NOMO-1 (cell line): ENCODE measurements around the gene RTL5.

ENCODE experiments used
- DNase-seq, 2 experiments: peaks; one replicate each; lab custom pipeline; 2025; ENCODE audit not compliant: unreplicated experiment in 2 of 2; lab: John Stamatoyannopoulos, UW

Gene RTL5

DNA sequence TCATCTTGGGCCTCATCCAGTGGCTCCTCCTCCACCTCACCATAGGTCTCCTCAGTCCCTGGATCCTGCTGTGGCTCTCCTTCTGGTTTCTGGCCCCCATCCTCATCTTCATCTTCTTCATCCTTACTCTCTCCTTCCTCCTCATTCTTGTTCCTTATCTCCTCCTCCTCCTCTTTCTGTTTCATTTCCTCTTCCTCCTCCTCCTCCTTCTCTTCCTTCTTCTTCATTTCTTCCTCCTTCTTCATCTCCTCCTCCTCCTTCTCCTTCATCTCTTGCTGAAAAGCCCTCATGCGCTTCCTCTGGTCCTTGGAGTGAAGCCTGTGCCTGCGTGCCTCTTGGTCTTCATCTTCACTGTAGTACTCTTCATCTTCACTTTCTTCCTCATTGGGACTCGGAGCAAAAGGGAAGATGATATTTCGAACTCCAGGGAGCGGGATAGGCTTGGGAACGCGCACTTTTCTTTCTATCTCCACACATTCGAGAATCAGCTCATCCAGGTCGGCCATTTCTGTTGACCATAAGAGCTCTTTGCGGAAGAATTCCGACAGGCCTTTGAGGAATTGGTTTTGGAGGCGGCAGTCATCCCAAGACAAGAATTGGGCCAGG, 1.5 kb downstream of the RTL5 start:
- DNase-seq: no peak

DNA sequence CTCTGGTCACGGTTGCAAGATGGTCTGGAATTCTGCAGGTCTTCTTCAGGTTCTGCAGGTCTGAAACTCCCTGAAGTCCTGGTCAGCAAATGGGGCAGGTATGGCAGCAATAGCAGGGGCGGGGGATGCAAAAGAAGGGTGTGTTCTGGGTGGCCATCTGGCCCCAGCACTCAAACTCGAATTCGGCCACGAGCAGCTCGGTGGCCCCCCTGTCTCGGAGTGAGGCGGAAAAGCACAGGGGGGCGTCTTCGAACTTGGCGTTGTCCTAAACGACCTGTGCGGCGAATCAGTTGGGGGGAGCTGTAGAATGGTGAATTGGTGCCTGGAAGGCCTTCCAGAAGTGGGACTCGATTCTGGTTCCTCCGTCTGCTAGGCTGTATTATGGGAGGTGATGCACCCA, 2.1 kb downstream of the RTL5 start:
- DNase-seq: no peak

DNA sequence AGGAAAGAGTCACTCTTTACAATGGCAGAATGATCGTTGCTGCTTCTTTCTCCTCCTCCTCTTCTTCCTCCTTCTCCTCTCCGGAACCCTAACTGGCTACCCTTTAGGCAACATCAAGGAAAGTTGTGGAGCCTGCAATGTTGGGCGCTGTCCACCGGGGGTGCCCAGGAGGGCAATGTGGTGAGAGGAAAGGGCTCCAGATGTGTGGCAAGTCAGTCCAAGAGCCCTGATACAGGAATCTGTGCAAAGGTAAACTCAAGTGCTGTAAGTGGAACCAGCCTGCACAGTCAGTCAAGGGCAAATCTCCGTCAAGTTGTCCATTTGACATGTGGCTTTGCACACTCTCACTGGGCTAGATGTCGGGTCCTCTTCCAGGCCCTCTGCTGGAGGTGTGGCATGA, 2.8 kb downstream of the RTL5 start:
- no peak for DNase-seq

DNA sequence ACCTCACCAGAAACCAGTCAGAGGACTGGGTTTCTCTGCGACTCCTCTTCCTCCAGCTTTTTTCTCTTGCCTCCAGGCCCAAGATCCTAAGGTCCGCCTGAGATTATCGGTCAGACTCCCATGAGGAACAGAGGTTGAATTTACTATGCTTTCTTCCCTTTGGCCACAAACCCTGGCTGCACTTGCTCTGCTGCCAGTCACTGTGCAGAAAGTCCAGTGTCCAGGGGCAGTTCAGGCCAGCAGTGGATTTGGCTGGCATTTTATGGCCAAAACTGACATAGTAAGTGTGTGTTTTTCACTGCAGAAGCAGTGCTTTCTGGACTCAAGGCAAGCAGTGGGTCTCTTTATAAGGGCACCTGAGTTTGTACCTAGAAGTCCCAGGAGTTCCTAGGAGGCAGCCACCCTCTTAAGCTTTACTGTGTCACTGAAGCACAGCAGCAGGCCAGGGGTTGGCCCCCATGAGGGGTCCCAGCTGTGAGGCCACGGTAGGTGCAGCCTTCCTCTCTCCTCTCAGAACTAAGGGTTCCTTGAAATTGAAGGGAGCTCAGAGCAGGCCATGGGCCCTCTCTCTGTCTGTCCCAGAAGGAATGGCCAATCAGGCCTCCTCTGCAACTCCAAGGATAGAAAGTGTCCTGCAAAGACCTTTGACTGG, 3.4 kb downstream of the RTL5 start:
- no peak for DNase-seq

DNA sequence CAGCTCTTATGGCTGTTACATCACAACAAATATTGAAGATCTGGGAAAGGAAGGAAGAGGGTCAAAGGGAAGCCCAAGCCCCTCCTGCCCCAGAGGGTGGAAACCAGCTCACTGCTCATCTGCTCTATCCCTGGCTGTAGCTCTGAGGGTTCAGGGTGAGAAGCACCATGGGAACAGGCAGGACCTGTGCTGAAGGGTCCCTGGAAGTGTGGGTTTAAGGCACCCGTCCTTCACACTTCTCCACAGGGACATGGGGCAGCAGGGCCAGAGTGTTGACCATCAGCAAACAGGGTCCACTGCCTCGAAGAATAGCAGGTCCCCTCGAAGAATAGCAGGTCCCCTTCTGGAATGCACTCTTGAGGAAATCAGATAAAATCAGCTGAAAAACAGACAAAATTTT, 4.4 kb downstream of the RTL5 start:
- DNase-seq: no peak

DNA sequence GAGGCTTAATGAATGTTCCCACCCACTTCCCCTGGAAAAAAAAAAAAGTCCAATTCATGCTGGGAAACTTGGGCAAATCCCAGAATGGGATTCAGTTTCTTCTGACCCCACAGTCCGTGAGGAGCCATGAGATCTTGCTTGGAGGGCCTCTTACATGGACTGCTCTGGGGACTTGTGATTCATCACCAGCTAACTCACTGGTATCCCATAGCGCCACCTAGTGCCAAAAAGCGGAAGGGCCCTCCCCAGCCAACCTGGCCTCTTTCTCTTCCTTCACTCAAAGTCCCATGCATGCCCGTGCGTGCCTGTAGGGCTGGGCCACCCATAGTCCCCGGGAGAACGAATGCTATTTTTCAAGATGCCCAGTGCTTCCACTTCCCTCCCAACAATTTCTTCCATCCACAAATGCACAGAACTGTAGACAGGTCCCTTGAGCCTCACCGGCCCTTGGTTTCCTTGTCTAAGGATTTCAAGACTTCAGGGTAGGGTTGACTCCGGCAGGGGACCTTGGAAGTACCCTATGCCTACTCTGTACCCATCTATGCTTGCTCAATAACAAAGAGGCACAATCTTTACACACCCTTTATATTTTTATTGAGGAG, 5.1 kb downstream of the RTL5 start:
- DNase-seq: peak; percentile 65 to 66

DNA sequence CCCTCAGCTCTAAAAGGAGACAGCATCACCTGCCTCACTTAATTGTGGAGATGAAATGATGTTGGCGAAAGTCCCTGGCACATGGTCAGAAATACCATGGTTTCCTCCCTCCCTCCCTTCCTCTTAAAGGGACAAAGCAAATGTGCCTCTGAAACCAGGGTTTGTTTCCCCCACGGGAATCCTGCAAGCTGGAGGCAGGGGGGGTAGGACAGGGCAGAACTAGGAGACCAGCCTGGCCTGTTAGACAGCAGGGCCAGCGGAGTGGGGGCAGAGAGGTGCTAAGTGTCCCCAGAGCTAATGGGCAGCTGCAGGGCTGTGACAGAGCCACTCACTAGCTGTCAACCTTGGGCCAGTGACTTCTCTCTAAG, 5.7 kb downstream of the RTL5 start:
- no peak for DNase-seq

DNA sequence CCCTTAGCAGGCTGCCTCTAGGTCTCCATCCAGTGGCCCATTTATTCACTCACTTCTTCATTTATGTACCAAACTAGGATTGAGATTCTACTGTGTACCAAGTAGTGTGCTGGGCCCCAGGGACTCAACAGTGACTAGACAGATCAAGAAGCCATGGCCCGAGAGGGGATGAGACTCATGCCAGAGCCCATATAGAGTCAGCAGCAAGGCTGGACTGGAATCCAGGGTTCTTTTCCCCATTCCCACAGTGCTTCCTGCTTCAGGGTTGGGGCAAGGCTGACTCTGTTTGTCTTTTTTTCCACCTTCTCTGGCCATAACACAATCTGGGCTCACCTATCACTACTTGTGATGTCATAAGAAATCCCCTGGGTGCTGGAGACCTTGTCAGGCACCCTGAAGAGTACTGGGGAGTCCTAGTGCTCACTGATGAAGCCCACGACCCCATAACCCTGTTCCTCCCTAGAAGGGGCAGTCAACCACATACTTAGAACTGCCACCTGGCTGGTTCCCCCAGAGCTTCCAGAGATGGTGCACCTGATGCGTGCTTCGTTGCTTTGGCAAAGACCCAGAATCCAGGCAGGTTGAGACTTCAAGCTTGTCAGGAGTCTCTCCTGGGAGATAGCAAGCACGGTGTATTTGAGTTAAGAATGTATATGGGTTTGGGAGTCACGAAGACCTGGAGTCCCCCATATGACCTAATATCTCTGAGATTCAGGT, 6.2 kb downstream of the RTL5 start:
- DNase-seq: no peak

DNA sequence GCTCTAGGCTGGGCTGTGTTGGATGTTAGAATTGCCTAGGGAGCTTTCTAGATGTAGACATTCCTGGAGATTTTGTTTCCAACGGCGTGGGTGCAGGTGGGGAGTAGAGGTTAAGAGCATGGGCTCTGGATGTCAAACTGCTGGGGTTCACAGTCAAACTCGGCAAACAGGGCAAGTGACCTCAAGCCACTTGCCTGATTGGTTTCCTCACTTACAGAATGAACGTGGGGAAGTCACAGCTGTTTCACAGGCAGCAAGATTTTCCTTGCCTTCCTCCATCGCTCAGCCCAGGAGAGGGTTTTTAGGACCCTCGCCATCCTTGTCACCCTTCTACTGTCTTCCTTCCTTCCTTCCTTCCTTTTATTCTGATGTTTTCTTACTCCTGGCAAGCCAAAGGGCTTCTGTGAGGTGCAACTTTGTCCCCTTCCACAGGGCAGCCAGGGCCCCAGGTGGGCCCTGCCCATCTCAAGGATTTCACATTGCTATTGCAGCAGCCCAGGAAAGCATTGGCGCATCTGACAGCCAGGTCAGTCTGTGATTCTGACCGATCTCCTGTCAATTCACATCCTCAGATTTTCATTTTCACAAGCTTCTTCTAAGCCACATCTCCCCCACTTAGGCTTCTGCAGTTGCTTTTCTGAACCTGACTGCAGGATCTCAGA, 7.0 kb downstream of the RTL5 start:
- no peak for DNase-seq

DNA sequence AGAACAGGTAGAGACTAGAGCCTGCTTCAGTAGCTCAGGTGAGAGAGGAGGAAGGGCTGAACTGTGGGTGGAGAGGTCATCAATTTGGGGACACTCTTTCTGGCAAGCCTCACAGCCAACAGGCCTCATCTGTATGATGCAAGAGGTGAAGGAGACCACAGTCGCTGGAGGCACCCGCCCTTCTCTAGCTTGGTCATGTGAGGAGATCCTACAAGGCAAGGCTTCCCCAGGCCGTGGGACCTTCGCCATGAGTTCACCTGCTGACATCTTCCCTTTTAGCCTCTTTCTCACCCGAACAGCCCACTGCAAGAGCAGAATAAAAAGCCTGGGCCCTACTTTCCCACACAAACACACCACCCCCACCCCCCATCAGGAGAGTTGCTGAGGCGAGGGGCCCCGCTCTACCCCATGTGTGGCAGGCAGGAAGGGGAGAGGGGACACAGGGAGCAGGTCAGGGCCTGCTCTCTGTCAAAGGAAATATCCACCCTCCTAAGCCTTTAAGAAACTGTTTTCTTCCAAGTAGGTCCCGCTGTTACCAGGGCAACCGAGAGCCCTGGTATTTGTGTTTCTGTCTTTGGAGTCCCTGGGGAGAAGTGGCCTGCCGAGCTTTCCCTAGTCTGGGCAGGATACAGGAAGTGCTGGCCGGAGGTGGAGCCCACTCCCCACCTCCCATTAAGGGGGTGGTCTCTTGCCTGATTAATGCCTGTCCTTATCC, 8.1 kb downstream of the RTL5 start:
- DNase-seq: peak; percentile 39 to 66

DNA sequence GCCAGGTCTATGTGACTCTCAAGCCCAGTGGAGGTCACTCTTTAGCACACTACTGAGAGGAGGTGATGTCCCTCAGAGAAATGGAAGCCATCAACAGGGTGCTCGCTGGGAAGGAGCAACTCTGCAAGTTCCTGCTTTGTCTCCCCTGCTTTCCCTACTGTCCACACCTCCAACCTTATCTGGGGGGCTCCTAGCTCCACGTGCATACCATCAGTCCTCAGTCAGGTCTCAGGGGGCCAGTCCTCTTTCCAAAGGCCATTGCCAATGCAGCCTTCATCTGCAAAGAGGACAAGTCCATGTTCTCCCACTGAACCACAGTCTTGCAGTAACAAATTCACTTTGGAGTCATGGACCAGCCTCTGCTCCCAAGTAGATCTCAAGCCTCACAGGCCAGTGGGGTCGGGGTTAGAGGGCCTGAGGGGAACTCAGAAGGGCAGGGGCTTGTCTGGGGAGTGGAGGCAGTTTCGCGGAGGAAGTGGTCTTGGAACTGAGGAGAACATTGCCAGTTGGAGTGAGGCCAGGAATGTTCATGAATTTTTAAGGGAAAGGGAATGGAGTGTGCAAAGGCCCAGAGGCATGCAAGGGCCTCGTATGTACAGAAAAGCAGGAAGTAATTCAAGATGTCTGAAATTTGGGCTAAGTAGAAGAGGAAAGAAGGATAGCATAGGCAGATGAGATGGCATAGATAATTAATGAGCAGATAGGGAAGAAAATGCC, 8.9 kb downstream of the RTL5 start:
- no peak for DNase-seq

DNA sequence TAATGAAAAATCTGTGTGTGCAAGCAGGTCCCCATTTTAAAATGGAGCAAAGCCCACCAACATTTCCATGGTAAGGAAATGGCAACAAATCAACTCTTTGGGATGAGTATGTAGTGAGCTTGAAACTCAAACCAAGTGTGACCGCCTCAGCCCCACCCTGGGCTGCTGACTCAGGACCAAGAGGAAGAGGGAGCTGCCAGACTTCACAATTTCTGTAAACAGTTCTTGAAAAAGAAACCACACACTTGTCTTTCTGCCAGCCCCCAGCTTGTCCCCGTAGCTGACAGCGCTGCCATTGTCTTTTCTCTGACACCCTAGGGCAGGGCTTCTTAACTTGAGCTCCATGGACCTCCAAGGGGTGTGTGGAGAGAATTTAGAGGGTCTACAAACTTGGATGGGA, 10.3 kb downstream of the RTL5 start:
- DNase-seq: peak; percentile 38 to 55

DNA sequence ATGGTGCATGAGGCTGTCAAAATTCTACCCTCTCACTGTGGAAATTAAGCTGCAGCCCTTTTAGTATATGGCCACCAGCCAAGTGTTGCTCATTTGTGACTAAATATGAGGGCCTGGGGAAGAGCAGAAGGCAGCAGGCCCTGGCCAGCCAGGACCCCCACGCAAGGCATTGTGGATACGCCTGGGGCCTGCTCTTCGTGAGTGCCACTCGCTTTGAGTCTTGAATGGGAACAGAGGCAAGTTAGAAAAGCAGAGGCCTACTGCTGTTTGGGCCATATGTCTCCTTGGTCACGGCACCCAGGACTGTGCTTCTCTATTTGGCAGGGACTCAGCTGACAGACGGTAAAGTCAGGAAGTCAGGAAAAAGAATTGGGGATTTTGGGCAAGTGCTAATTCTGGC, 10.9 kb downstream of the RTL5 start:
- no peak for DNase-seq

DNA sequence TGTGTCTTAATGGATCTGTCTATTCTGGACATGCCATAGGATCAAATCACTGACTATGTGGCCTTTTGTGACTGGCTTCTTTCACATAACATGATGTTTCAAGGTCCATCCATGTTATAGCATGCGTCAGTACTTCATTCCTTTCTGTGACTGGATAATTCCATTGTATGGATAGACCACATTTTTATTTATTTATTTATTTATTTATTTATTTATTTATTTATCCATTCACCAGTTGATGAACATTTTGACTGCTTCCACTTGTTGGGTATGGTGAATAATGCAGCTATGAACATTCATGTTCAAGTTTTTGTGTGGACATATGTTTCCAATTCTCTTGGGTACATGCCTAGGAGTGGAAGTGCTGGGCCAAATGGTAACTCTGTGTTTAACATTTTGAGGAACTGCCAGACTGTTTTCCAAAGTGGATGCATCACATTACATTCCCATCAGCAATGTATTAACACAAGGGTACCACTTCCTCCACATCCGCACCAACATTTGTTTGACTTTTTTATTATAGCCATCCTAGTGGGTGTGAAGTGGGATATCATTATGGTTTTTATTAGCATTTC, 14.0 kb downstream of the RTL5 start:
- no peak for DNase-seq

DNA sequence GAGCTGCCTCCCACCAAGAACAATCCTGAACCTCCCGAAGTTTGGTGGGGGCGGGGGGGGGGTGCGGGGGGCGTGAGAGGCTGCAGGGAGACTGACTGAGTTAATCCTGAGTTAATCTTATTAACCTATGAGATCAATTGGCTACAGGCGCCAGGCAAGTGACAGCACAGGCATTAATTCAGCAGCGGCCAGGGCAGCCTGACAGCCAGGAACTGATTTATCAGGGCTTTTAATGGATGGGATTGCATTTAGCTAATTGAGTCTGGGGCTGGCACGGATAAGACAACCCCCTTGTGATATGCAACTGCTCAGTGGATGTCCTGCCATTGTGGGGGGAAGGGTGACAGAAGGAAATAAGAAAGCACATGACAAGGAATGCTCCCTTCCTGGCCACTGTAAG, 16.3 kb downstream of the RTL5 start:
- DNase-seq: no peak

DNA sequence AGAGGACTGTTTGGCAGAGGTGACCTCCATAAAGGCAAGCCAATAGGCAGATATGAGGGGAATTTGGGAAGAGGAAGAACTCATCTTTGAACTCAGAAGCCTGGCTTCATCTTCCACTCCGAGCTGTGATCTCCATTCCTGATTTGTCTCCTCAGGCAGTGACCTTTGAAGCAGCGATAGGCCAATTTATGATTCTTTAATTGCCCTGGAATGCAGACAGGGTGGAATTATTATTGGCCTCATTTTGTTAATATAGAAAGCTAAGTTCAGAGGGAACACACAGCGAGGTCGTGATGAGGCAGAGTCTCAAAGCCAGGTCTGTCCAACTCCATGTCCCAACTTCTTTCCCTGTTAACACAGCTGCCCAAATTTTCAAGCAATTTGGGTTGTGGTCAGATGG, 16.9 kb downstream of the RTL5 start:
- DNase-seq: no peak

DNA sequence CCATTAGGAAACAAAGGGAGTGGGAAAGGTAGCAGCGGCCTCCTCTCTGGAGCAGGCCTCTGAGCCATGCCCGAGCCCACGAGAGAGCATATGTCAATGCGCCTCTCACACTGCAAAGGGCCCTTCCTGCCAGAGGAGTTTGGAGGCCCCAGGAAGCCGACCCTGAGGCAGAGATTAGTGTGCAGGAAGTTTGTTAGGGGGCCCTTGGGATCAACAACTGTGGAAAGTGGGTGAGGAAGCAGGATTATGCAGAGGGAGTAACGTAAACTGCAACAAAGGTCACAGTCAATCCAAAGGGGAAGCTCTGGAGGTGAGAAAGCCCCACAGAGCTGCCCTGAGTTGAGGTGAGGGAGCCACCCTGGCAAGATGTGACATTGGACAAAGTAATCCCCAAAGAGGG, 17.4 kb downstream of the RTL5 start:
- DNase-seq: no peak

DNA sequence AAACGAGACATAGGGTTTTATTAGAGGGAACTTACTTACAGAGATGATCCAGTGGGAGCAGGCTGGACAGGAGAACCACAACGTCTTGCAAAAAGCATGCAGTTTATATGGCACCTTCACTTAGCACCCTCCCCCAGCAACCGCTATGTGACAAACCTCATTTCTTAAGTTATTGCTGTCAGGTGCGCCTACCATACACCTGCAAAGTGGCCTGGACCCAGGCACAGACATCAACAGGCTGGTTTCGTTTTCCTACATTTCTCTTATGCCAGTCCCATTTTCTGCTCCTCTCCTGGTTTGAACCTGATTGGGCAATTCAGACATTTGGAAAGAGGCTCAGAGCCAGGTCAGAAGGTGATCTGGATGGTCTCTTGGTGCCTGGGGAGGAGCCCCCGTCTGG, 18.3 kb downstream of the RTL5 start:
- no peak for DNase-seq

DNA sequence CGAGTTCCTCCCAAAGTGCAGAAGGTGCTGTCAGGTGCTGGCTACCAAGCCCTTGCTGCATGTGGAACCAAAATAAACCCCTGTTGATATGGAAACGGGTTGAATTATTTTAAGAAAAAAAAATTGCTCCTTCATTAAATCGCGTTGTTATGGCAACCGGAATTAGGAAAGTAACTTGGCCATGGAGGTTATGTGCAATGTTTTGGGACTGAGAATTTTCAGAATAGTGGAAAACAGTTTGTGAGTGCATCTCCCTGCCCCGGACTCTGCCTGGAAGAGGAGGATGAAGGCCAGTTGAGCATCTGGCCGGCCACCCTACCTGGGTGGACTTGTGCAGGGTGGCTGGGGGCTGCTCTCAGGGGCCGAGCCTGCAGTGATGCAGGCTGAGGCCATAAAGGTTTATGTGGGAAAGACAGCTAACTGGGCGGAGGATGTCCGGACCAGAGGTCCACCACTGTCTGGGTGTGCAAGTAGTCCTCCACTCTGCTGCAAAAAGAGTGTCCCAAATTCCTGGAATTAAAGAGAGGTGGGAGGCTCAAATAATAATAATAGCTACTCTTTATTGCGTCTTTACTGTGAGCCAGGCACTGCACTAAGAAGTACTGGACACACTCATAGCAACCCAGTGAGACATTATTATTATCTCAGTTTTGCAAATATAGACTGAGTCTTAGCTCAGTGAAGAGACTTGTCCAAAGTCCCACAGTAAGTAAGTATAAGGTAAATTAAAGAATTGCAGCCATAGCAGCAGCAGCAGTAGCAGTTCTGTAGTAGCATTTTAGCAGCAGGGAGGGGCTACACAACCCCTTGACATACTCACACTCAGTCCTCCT, 20.6 kb downstream of the RTL5 start:
- no peak for DNase-seq
